DND-41 (cell line): ENCODE results near the gene CARHSP1.

Experiments
- EZH2 ChIP-seq: IDR thresholded peaks from 3 replicates; pipeline ENCODE4 v1.6.1; 2012; ENCODE audit warnings: borderline replicate concordance, low read depth, mild to moderate bottlenecking, moderate library complexity, low read length, inconsistent platforms; ENCODE audit not compliant: severe bottlenecking
- TF ChIP-seq, protein P1 (sequence below): IDR thresholded peaks from 2 replicates; pipeline ENCODE4 v1.5.1; 2012; ENCODE audit warnings: borderline replicate concordance, low read length, moderate library complexity, mild to moderate bottlenecking; ENCODE audit not compliant: poor library complexity, severe bottlenecking; ENCODE audit errors: extremely low read depth

- TF ChIP-seq EZH2: no peak
- TF ChIP-seq, protein P1, sequence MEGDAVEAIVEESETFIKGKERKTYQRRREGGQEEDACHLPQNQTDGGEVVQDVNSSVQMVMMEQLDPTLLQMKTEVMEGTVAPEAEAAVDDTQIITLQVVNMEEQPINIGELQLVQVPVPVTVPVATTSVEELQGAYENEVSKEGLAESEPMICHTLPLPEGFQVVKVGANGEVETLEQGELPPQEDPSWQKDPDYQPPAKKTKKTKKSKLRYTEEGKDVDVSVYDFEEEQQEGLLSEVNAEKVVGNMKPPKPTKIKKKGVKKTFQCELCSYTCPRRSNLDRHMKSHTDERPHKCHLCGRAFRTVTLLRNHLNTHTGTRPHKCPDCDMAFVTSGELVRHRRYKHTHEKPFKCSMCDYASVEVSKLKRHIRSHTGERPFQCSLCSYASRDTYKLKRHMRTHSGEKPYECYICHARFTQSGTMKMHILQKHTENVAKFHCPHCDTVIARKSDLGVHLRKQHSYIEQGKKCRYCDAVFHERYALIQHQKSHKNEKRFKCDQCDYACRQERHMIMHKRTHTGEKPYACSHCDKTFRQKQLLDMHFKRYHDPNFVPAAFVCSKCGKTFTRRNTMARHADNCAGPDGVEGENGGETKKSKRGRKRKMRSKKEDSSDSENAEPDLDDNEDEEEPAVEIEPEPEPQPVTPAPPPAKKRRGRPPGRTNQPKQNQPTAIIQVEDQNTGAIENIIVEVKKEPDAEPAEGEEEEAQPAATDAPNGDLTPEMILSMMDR: peak; percentile 71
Observed at GRCh38 chr16:8905168-8905762, 36.5 kb upstream of the CARHSP1 start.
